Measurements from ENCODE around the gene SCMH1.
A peak's percentile ranks its signal among the peaks of the same experiment; 100 is the strongest.
"Not testable (repeated sequence)": the region's sequence is repeated elsewhere in the genome, so short reads cannot be mapped to it uniquely, and the experiment has no call there.

The SCMH1 gene

GRCh38 chr1:41160498-41161110, 81.5 kb downstream of the SCMH1 start:
- DNase-seq (ENCODE audit: low read depth, low spot score), result no peak
- no peak overlapping the region for H3K27ac ChIP-seq

- no peak for DNase-seq (ENCODE audit: low read depth, low spot score)
- H3K27ac ChIP-seq, result no peak overlapping the region
These were observed 83.1 kb downstream of the SCMH1 start for GRCh38 chr1:41158966-41159365.

- no peak overlapping the region for H3K27ac ChIP-seq
- DNase-seq (ENCODE audit: low read depth, low spot score), result no peak
These were observed 83.8 kb downstream of the SCMH1 start for GRCh38 chr1:41158147-41158875.

- no peak for DNase-seq (ENCODE audit: low read depth, low spot score)
- peak overlapping the region; percentile 21 for H3K27ac ChIP-seq
These were observed 87.0 kb downstream of the SCMH1 start for GRCh38 chr1:41155105-41155504.

- no peak for DNase-seq (ENCODE audit: low read depth, low spot score)
- peak overlapping the region; percentile 73 for H3K27ac ChIP-seq
These were observed 88.3 kb downstream of the SCMH1 start for GRCh38 chr1:41153750-41154274.

GRCh38 chr1:41152622-41153044, 89.5 kb downstream of the SCMH1 start:
- peak; percentile 77 for DNase-seq (ENCODE audit: low read depth, low spot score)
- H3K27ac ChIP-seq, result peak overlapping the region; percentile 73

- DNase-seq (ENCODE audit: low read depth, low spot score), result no peak
- H3K27ac ChIP-seq, result peak overlapping the region; percentile 73
These were observed 90.3 kb downstream of the SCMH1 start for GRCh38 chr1:41151846-41152245.

- H3K27ac ChIP-seq, result no peak overlapping the region
- no peak for DNase-seq (ENCODE audit: low read depth, low spot score)
These were observed 92.5 kb downstream of the SCMH1 start for GRCh38 chr1:41149570-41149969.

- no peak overlapping the region for H3K27ac ChIP-seq
- DNase-seq (ENCODE audit: low read depth, low spot score), result no peak
These were observed 97.8 kb downstream of the SCMH1 start for GRCh38 chr1:41144285-41144684.

- DNase-seq (ENCODE audit: low read depth, low spot score), result no peak
- H3K27ac ChIP-seq, result no peak overlapping the region
These were observed 103.6 kb downstream of the SCMH1 start for GRCh38 chr1:41138549-41138948.

- DNase-seq (ENCODE audit: low read depth, low spot score), result no peak
- no peak overlapping the region for H3K27ac ChIP-seq
These were observed 106.7 kb downstream of the SCMH1 start for GRCh38 chr1:41135196-41135947.

- DNase-seq (ENCODE audit: low read depth, low spot score), result not testable (repeated sequence)
These were observed 107.8 kb downstream of the SCMH1 start for GRCh38 chr1:41134325-41134724.

GRCh38 chr1:41122851-41123518, 119.1 kb downstream of the SCMH1 start:
- DNase-seq (ENCODE audit: low read depth, low spot score), result peak; percentile 46

More at GRCh38 chr1:41134325-41134724, 107.8 kb downstream of the SCMH1 start:
- not testable (repeated sequence) for H3K27ac ChIP-seq

GRCh38 chr1:41122148-41122547, 120.0 kb downstream of the SCMH1 start:
- no peak overlapping the region for H3K27ac ChIP-seq
- DNase-seq (ENCODE audit: low read depth, low spot score), result no peak

More at GRCh38 chr1:41122851-41123518, 119.1 kb downstream of the SCMH1 start:
- H3K27ac ChIP-seq, result no peak overlapping the region

- no peak overlapping the region for H3K27ac ChIP-seq
- no peak for DNase-seq (ENCODE audit: low read depth, low spot score)
These were observed 123.5 kb downstream of the SCMH1 start for GRCh38 chr1:41118645-41119044.

GRCh38 chr1:41117241-41117640, 124.9 kb downstream of the SCMH1 start:
- DNase-seq (ENCODE audit: low read depth, low spot score); H3K27ac ChIP-seq: not testable (repeated sequence)

- H3K27ac ChIP-seq, result peak overlapping the region; percentile 84
- DNase-seq (ENCODE audit: low read depth, low spot score), result no peak
These were observed 131.4 kb downstream of the SCMH1 start for GRCh38 chr1:41110736-41111135.

- peak overlapping the region; percentile 84 for H3K27ac ChIP-seq
- no peak for DNase-seq (ENCODE audit: low read depth, low spot score)
These were observed 131.8 kb downstream of the SCMH1 start for GRCh38 chr1:41110286-41110685.

GRCh38 chr1:41109310-41110197, 132.6 kb downstream of the SCMH1 start:
- H3K27ac ChIP-seq, result peak overlapping the region; percentile 84
- peak; percentile 57 for DNase-seq (ENCODE audit: low read depth, low spot score)

All from epithelial cell of prostate (primary cell).